ENCODE measurements around the gene RFC3.

GRCh38 chr13:33796095-33796494, 21.9 kb upstream of the RFC3 start:
- TF ChIP-seq CTCF (conservative IDR thresholded peaks at IDR 0.05 in 1 of 2, IDR thresholded peaks at IDR 0.05 in 1 of 2; ENCODE audit: low read depth in 1 of 2, low read length in 2 of 2) (no peak), EZH2 (IDR thresholded peaks at IDR 0.05; ENCODE audit: low read length, missing control alignments) (no peak)

All from fibroblast of lung (primary cell).